Stimulated activated CD4-positive, alpha-beta T cell treated with anti-CD3 and anti-CD28 coated beads, Interleukin-4, amount 100 ng/mL, for 1 hour (primary cell): ENCODE data around the gene DR1.

ENCODE experiments used
- DNase-seq: peaks from one replicate; pipeline ENCODE4 v3.0.0-alpha.2; 2020

Gene DR1

DNA sequence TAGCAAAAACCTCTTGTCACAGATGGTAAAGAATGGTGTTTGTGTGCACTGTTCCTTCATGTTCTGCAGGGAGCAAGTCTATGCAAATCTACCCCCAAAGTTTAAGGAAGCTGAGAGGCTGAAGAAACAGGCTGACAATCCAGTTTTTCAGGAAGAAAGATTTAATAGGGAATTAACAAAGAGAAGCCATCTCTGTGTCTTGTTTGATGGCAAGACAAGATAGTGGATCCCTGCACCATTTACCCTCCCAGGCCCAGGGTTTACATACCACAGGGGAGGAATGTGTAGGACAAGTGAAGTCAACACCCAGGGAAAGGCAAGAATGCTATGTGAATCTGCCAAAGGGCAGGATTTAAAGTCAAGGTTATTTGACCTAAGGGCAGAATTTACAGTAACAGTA, 54.1 kb downstream of the DR1 start:
- DNase-seq = no peak

GRCh38 chr1:93408203-93408602, 62.5 kb downstream of the DR1 start:
- DNase-seq = no peak

DNA sequence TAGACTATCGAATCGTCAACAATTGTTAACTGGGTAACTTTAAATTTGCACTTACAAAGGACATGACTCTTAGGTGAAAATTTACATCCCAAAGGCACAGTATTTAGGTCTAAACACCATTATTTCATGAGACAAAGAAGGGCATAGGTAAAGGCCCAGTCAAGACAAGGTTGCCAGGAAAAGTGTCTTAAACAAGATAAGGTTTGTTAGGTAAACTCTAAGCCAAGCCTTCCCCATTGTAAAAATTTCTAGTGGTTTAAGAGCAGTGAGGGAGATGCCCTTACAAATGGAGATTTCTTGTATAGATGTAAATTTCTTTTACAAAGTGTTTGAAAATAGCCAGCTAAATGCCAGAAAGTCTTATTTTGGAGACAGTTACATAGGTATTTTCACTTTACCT, 65.3 kb downstream of the DR1 start:
- no peak for DNase-seq

GRCh38 chr1:93414749-93415148, 69.0 kb downstream of the DR1 start:
- no peak for DNase-seq

DNA sequence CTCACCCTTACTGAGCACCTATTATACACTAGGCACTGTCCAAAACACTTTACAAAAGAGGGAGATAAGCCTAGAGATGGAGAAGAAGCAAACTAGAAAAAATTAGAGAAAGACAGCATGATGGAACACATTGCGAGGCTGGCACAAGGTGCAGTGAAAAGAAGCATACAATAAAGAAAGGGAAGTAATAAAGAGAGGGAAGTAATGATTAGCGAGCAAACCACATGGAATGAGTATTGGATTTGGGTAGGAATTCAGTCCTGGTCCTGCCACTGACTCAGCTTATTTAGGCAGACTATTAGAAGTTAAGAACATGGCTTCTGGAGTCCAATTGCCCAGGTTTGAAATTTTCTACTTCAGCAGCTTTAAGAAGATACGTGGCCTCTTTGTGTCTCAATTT, 69.6 kb downstream of the DR1 start:
- no peak for DNase-seq

GRCh38 chr1:93416183-93416582, 70.5 kb downstream of the DR1 start:
- DNase-seq = no peak
